Chondrocyte (in vitro differentiated cells): ENCODE measurements around the gene AHR. TPM values are rescaled to one million over a fixed set of nuclear protein-coding genes. Genes with fewer than 3 reads are reported as not detected.

Experiments used
- DNase-seq: peaks from one replicate; pipeline ENCODE4 v3.0.0; 2021; ENCODE audit warnings: mixed read lengths, low spot score
- H3K27ac Mint-ChIP-seq: one replicate; pipeline ENCODE4 v1.8.0; 2021; ENCODE audit warnings: mild to moderate bottlenecking, moderate library complexity, mixed read lengths; ENCODE audit not compliant: unreplicated experiment
- H3K27me3 Mint-ChIP-seq: 2 replicates; pipeline ENCODE4 v1.8.0; 2021; ENCODE audit warnings: low read depth, mixed read lengths
- H3K36me3 Mint-ChIP-seq: 2 replicates; pipeline ENCODE4 v1.8.0; 2021; ENCODE audit warnings: low read depth, mixed read lengths
- H3K4me1 Mint-ChIP-seq: 2 replicates; pipeline ENCODE4 v1.8.0; 2021; ENCODE audit warnings: low read depth, mild to moderate bottlenecking, mixed read lengths
- H3K4me3 Mint-ChIP-seq: one replicate; pipeline ENCODE4 v1.8.0; 2021; ENCODE audit warnings: mild to moderate bottlenecking, moderate library complexity, mixed read lengths; ENCODE audit not compliant: unreplicated experiment
- H3K9me3 Mint-ChIP-seq: 2 replicates; pipeline ENCODE4 v1.8.0; 2021; ENCODE audit warnings: low read depth, mixed read lengths
- CTCF ChIP-seq: fragments of 200-600 bp; sonication (generic); IDR thresholded peaks from 2 replicates; pipeline ENCODE4 v1.5.0; 2021; ENCODE audit warnings: antibody characterized with exemption, mild to moderate bottlenecking, moderate library complexity
- total RNA-seq: library from RNA; stranded (reverse); gene quantifications from 3 replicates; pipeline ENCODE4 v1.2.1, GENCODE V29; 2021

The AHR gene
- total RNA-seq, 1 donor from 2014 or later, result 143 TPM

DNA sequence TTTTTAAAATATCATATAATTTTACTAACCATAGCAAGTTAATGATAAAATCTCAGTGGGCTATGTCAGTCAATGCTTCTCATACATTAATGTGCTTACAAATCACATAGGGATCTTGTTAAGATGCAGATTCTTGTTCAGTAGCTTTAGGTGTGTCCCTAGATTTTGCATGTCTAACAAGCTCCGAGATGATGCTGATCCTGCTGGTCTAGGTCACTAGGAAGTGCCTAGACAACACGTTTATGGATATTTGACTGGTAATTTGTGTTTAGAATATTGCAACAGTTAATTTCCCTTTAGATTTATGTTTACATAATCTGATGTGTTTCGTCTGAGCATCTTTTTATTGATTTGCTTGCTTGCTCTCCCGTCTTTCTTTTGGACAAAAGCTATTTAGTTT, 12.7 kb downstream of the AHR start:
- Mint-ChIP-seq H3K4me3 (no peak overlapping the region), H3K27me3 (no peaks in the 10 kb centered on the region), H3K9me3 (no peaks in the 10 kb centered on the region), H3K36me3 (peaks cover 18% of the 10 kb centered on the region), H3K4me1 (peaks cover 33% of the 10 kb centered on the region), H3K27ac (peak overlapping the region; percentile 58)
- no peak for TF ChIP-seq CTCF
- no peak for DNase-seq

GRCh38 chr7:17311952-17312351, 13.5 kb downstream of the AHR start:
- Mint-ChIP-seq H3K4me3 (no peak overlapping the region), H3K27ac (no peak overlapping the region), H3K9me3 (no peaks in the 10 kb centered on the region), H3K36me3 (peaks cover 23% of the 10 kb centered on the region), H3K27me3 (no peaks in the 10 kb centered on the region), H3K4me1 (peaks cover 38% of the 10 kb centered on the region)
- no peak for TF ChIP-seq CTCF
- no peak for DNase-seq

DNA sequence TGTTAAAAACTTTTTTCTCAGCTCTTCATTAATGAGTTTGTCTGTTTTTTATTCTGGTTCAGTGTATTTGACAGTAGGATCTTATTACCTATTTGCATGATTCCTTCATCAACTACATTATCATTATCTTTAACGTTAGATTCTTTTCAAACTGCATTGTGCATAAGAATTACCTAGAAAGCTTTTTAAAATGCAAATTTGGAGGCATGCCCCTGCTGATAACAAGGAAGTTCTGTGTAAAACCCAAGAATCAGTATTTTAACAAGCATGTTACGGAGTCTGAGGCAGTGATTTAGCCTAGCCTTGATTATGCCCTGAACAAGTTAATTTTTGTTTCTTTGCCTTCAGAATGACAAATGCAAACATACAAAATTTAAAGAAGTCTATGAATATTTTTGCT, 14.2 kb downstream of the AHR start:
- Mint-ChIP-seq H3K9me3 (no peaks in the 10 kb centered on the region), H3K4me1 (peaks cover 42% of the 10 kb centered on the region), H3K4me3 (no peak overlapping the region), H3K27ac (no peak overlapping the region), H3K36me3 (peaks cover 23% of the 10 kb centered on the region), H3K27me3 (no peaks in the 10 kb centered on the region)
- no peak for TF ChIP-seq CTCF
- DNase-seq, result no peak

DNA sequence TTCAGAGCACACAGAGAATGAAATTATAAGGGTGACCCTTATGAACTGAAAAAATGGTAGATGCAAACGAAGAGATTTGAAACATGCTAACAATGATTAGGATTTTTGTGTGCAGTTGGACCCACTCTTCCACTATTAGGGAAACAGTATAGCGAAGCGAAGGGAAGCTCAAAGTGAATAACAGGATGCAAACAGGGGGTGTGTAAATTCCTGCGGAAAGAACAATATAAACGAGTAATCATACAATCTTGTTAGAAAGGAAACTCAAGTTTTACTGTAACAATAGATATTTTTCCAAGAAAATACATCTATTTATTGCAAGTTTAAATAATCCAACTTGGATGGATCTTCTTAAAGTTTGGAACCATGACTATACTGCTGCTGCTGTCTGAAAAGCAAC, 14.7 kb downstream of the AHR start:
- no peak for TF ChIP-seq CTCF
- Mint-ChIP-seq H3K36me3 (peaks cover 23% of the 10 kb centered on the region), H3K4me1 (peaks cover 48% of the 10 kb centered on the region), H3K27me3 (no peaks in the 10 kb centered on the region), H3K9me3 (no peaks in the 10 kb centered on the region), H3K4me3 (no peak overlapping the region), H3K27ac (no peak overlapping the region)
- no peak for DNase-seq

- no peak for DNase-seq
- Mint-ChIP-seq H3K27ac (peak overlapping the region; percentile 6), H3K9me3 (no peaks in the 10 kb centered on the region), H3K4me1 (peaks cover 73% of the 10 kb centered on the region), H3K27me3 (no peaks in the 10 kb centered on the region), H3K36me3 (peaks cover 29% of the 10 kb centered on the region), H3K4me3 (no peak overlapping the region)
- no peak for TF ChIP-seq CTCF
Measured at GRCh38 chr7:17315974-17316373, 17.5 kb downstream of the AHR start.
